Measurements from ENCODE around the gene SIVA1. TPM values are rescaled to one million over a fixed set of nuclear protein-coding genes. Genes with fewer than 3 reads are reported as not detected.
"Not testable (repeated sequence)": the region's sequence is repeated elsewhere in the genome, so short reads cannot be mapped to it uniquely, and the experiment has no call there.

Gene SIVA1
- total RNA-seq, 1 donor, result 62.2 TPM

- DNase-seq (ENCODE audit: insufficient read length, low spot score, missing footprints), result no peak
- Histone ChIP-seq H4K20me1 (ENCODE audit: insufficient read depth, low read length) (peaks cover 7% of the 10 kb centered on the region), H3K9me3 (ENCODE audit: low read depth, low read length) (no peaks in the 10 kb centered on the region), H3K4me1 (ENCODE audit: insufficient read depth, low read length) (peaks cover 7% of the 10 kb centered on the region), H3K4me2 (ENCODE audit: insufficient read depth, low read length) (no peak overlapping the region), H2AFZ (ENCODE audit: low read length) (no peak overlapping the region), H3K79me2 (ENCODE audit: insufficient read depth, low read length) (no peaks in the 10 kb centered on the region), H3K4me3 (ENCODE audit: insufficient read depth, low read length) (no peak overlapping the region), H3K36me3 (ENCODE audit: insufficient read depth, low read length) (no peaks in the 10 kb centered on the region), H3K27me3 (ENCODE audit: insufficient read depth, low read length) (no peaks in the 10 kb centered on the region), H3K27ac (ENCODE audit: low read depth, low read length) (no peak overlapping the region)
- no peak for TF ChIP-seq CTCF (IDR thresholded peaks at IDR 0.05; ENCODE audit: extremely low read depth, low read depth, low read length)
Observed at GRCh38 chr14:104728631-104729030, 24.3 kb upstream of the SIVA1 start.

DNA sequence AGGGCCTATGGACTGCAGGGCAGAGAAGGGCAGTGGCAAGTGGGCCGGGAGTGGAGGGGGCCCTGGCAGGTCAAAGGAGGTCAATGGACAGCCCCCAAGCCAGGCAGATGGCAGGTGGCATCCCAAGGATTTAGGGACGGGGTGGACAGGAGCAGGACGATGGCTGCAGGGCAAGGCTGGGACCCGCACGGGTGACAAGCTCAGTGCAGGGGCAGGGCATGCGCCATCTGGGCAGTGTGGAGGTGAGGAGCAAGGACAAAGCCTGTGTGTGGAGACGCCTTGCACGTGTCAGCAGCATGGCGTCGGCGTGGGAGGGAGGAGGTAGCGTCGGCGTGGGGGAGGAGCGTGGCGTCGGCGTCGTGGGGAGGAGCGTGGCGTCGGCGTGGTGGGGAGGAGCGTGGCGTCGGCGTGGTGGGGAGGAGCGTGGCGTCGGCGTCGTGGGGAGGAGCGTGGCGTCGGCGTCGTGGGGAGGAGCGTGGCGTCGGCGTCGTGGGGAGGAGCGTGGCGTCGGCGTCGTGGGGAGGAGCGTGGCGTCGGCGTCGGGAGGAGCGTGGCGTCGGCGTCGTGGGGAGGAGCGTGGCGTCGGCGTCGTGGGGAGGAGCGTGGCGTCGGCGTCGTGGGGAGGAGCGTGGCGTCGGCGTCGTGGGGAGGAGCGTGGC lies 23.6 kb upstream of the SIVA1 start:
- H3K4me3 ChIP-seq (ENCODE audit: insufficient read depth, low read length); H3K79me2 ChIP-seq (ENCODE audit: insufficient read depth, low read length); H2AFZ ChIP-seq (ENCODE audit: low read length); H3K4me1 ChIP-seq (ENCODE audit: insufficient read depth, low read length); H3K9me3 ChIP-seq (ENCODE audit: low read depth, low read length); H3K4me2 ChIP-seq (ENCODE audit: insufficient read depth, low read length); H3K27me3 ChIP-seq (ENCODE audit: insufficient read depth, low read length); DNase-seq (ENCODE audit: insufficient read length, low spot score, missing footprints); H4K20me1 ChIP-seq (ENCODE audit: insufficient read depth, low read length); H3K36me3 ChIP-seq (ENCODE audit: insufficient read depth, low read length); H3K27ac ChIP-seq (ENCODE audit: low read depth, low read length): not testable (repeated sequence)

- Histone ChIP-seq H4K20me1 (ENCODE audit: insufficient read depth, low read length) (peaks cover 4% of the 10 kb centered on the region), H3K9me3 (ENCODE audit: low read depth, low read length) (no peaks in the 10 kb centered on the region), H2AFZ (ENCODE audit: low read length) (no peak overlapping the region), H3K4me1 (ENCODE audit: insufficient read depth, low read length) (peaks cover 3% of the 10 kb centered on the region), H3K27me3 (ENCODE audit: insufficient read depth, low read length) (no peaks in the 10 kb centered on the region), H3K4me2 (ENCODE audit: insufficient read depth, low read length) (no peak overlapping the region), H3K4me3 (ENCODE audit: insufficient read depth, low read length) (no peak overlapping the region), H3K27ac (ENCODE audit: low read depth, low read length) (no peak overlapping the region), H3K36me3 (ENCODE audit: insufficient read depth, low read length) (no peaks in the 10 kb centered on the region), H3K79me2 (ENCODE audit: insufficient read depth, low read length) (no peaks in the 10 kb centered on the region)
- no peak for TF ChIP-seq CTCF (IDR thresholded peaks at IDR 0.05; ENCODE audit: extremely low read depth, low read depth, low read length)
- no peak for DNase-seq (ENCODE audit: insufficient read length, low spot score, missing footprints)
Observed at GRCh38 chr14:104729835-104730181, 23.1 kb upstream of the SIVA1 start.

GRCh38 chr14:104730487-104730886 lies 22.5 kb upstream of the SIVA1 start:
- Histone ChIP-seq H3K27ac (ENCODE audit: low read depth, low read length) (no peak overlapping the region), H4K20me1 (ENCODE audit: insufficient read depth, low read length) (no peaks in the 10 kb centered on the region), H3K4me1 (ENCODE audit: insufficient read depth, low read length) (no peaks in the 10 kb centered on the region), H3K9me3 (ENCODE audit: low read depth, low read length) (no peaks in the 10 kb centered on the region), H2AFZ (ENCODE audit: low read length) (no peak overlapping the region), H3K27me3 (ENCODE audit: insufficient read depth, low read length) (no peaks in the 10 kb centered on the region), H3K36me3 (ENCODE audit: insufficient read depth, low read length) (no peaks in the 10 kb centered on the region), H3K79me2 (ENCODE audit: insufficient read depth, low read length) (no peaks in the 10 kb centered on the region), H3K4me3 (ENCODE audit: insufficient read depth, low read length) (no peak overlapping the region), H3K4me2 (ENCODE audit: insufficient read depth, low read length) (no peak overlapping the region)
- DNase-seq (ENCODE audit: insufficient read length, low spot score, missing footprints), result no peak
- no peak for TF ChIP-seq CTCF (IDR thresholded peaks at IDR 0.05; ENCODE audit: extremely low read depth, low read depth, low read length)

Data from osteoblast (primary cell).